IPS-15b (cell line): Measurements from ENCODE around the gene ACOT9.
A peak's percentile ranks its signal among the peaks of the same experiment; 100 is the strongest.

Source experiments
- H3K27me3 ChIP-seq: one replicate; pipeline ENCODE4 v1.6.1; 2013; ENCODE audit warnings: low read length; ENCODE audit not compliant: control insufficient read depth, insufficient read depth
- H3K36me3 ChIP-seq: one replicate; pipeline ENCODE4 v1.6.1; 2013; ENCODE audit warnings: low read length; ENCODE audit not compliant: control insufficient read depth, insufficient read depth
- H3K4me1 ChIP-seq: one replicate; pipeline ENCODE4 v1.6.1; 2013; ENCODE audit warnings: mild to moderate bottlenecking, low read length; ENCODE audit not compliant: control insufficient read depth, insufficient read depth
- H3K4me3 ChIP-seq: one replicate; pipeline ENCODE4 v1.5.1; 2013; ENCODE audit warnings: low read depth, low read length
- H3K9ac ChIP-seq: one replicate; pipeline ENCODE4 v1.6.1; 2013; ENCODE audit warnings: low read depth, mild to moderate bottlenecking, low read length
- H3K9me3 ChIP-seq: one replicate; pipeline ENCODE4 v1.6.1; 2013; ENCODE audit warnings: mild to moderate bottlenecking, low read length; ENCODE audit not compliant: control insufficient read depth, insufficient read depth

ACOT9 gene

GRCh38 chrX:23742697-23743622, at the start of gene ACOT9:
Gene ACOT9 (minus strand): TSS chrX:23743276. CDS start chrX:23743144, 132 bp downstream.
- no peaks in the 10 kb centered on the region for H3K36me3 ChIP-seq
- H3K27me3 ChIP-seq, result no peaks in the 10 kb centered on the region
- peak within 1 kb of the TSS; percentile 70 for H3K4me3 ChIP-seq
- no peaks in the 10 kb centered on the region for H3K9me3 ChIP-seq
- peak within 1 kb of the TSS; percentile 41 for H3K9ac ChIP-seq
- no peaks in the 10 kb centered on the region for H3K4me1 ChIP-seq

GRCh38 chrX:23790155-23790497, 47.0 kb upstream of the ACOT9 start:
- H3K4me1 ChIP-seq, result no peaks in the 10 kb centered on the region
- no peaks in the 10 kb centered on the region for H3K36me3 ChIP-seq
- no peaks in the 10 kb centered on the region for H3K27me3 ChIP-seq
- no peak overlapping the region for H3K9ac ChIP-seq
- no peaks in the 10 kb centered on the region for H3K9me3 ChIP-seq
- no peak overlapping the region for H3K4me3 ChIP-seq

GRCh38 chrX:23789386-23790154, 46.5 kb upstream of the ACOT9 start:
- H3K27me3 ChIP-seq, result no peaks in the 10 kb centered on the region
- H3K9me3 ChIP-seq, result no peaks in the 10 kb centered on the region
- no peaks in the 10 kb centered on the region for H3K4me1 ChIP-seq
- H3K36me3 ChIP-seq, result no peaks in the 10 kb centered on the region
- no peak overlapping the region for H3K4me3 ChIP-seq
- H3K9ac ChIP-seq, result no peak overlapping the region

- Histone ChIP-seq H3K4me1 (no peaks in the 10 kb centered on the region), H3K4me3 (no peak overlapping the region), H3K27me3 (no peaks in the 10 kb centered on the region), H3K9ac (no peak overlapping the region), H3K36me3 (no peaks in the 10 kb centered on the region), H3K9me3 (no peaks in the 10 kb centered on the region)
Measured at GRCh38 chrX:23788946-23789345, 45.9 kb upstream of the ACOT9 start.

- Histone ChIP-seq H3K9ac (no peak overlapping the region), H3K9me3 (no peaks in the 10 kb centered on the region), H3K27me3 (no peaks in the 10 kb centered on the region), H3K4me1 (no peaks in the 10 kb centered on the region), H3K4me3 (no peak overlapping the region), H3K36me3 (no peaks in the 10 kb centered on the region)
Measured at GRCh38 chrX:23788521-23788920, 45.4 kb upstream of the ACOT9 start.

- no peak overlapping the region for H3K4me3 ChIP-seq
- no peaks in the 10 kb centered on the region for H3K27me3 ChIP-seq
- no peaks in the 10 kb centered on the region for H3K4me1 ChIP-seq
- H3K9ac ChIP-seq, result no peak overlapping the region
- no peaks in the 10 kb centered on the region for H3K36me3 ChIP-seq
- H3K9me3 ChIP-seq, result no peaks in the 10 kb centered on the region
Measured at GRCh38 chrX:23787745-23788118, 44.7 kb upstream of the ACOT9 start.

- H3K36me3 ChIP-seq, result no peaks in the 10 kb centered on the region
- H3K4me1 ChIP-seq, result no peaks in the 10 kb centered on the region
- H3K9me3 ChIP-seq, result no peaks in the 10 kb centered on the region
- no peak overlapping the region for H3K9ac ChIP-seq
- no peaks in the 10 kb centered on the region for H3K27me3 ChIP-seq
- H3K4me3 ChIP-seq, result no peak overlapping the region
Measured at GRCh38 chrX:23786268-23786815, 43.3 kb upstream of the ACOT9 start.

GRCh38 chrX:23785580-23785979, 42.5 kb upstream of the ACOT9 start:
- no peaks in the 10 kb centered on the region for H3K36me3 ChIP-seq
- no peaks in the 10 kb centered on the region for H3K9me3 ChIP-seq
- no peaks in the 10 kb centered on the region for H3K27me3 ChIP-seq
- no peak overlapping the region for H3K4me3 ChIP-seq
- no peak overlapping the region for H3K9ac ChIP-seq
- no peaks in the 10 kb centered on the region for H3K4me1 ChIP-seq

GRCh38 chrX:23784470-23785331, 41.6 kb upstream of the ACOT9 start:
- H3K27me3 ChIP-seq, result no peaks in the 10 kb centered on the region
- no peak overlapping the region for H3K9ac ChIP-seq
- H3K4me1 ChIP-seq, result no peaks in the 10 kb centered on the region
- no peak overlapping the region for H3K4me3 ChIP-seq
- H3K36me3 ChIP-seq, result no peaks in the 10 kb centered on the region
- H3K9me3 ChIP-seq, result no peaks in the 10 kb centered on the region

- Histone ChIP-seq H3K36me3 (no peaks in the 10 kb centered on the region), H3K27me3 (no peaks in the 10 kb centered on the region), H3K9ac (no peak overlapping the region), H3K9me3 (no peaks in the 10 kb centered on the region), H3K4me3 (peak overlapping the region; percentile 99), H3K4me1 (no peaks in the 10 kb centered on the region)
Measured at GRCh38 chrX:23783589-23784469, 40.8 kb upstream of the ACOT9 start.
